Medulla oblongata (tissue), 1 donor: ENCODE measurements around the gene APMAP.
A peak's percentile ranks its signal among the peaks of the same experiment; 100 is the strongest.
"Not testable (repeated sequence)": the region's sequence is repeated elsewhere in the genome, so short reads cannot be mapped to it uniquely, and the experiment has no call there.

ENCODE experiments used
- DNase-seq: peaks from one replicate; pipeline ENCODE4 v3.0.0-alpha.2; 2015; ENCODE audit errors: extremely low spot score

Gene APMAP

GRCh38 chr20:25008388-25009217, 16.1 kb upstream of the APMAP start:
- DNase-seq, result no peak

GRCh38 chr20:25007491-25008305, 15.1 kb upstream of the APMAP start:
- no peak for DNase-seq

- DNase-seq, result no peak
Observed at GRCh38 chr20:25006431-25007167, 14.0 kb upstream of the APMAP start.

- no peak for DNase-seq
Observed at GRCh38 chr20:25005661-25006060, 13.1 kb upstream of the APMAP start.

- peak; percentile 58 for DNase-seq
Observed at GRCh38 chr20:25005220-25005619, 12.7 kb upstream of the APMAP start.

GRCh38 chr20:25003002-25003401, 10.5 kb upstream of the APMAP start:
- no peak for DNase-seq

GRCh38 chr20:25001323-25001722, 8.8 kb upstream of the APMAP start:
- not testable (repeated sequence) for DNase-seq

GRCh38 chr20:25000268-25000801, 7.8 kb upstream of the APMAP start:
- DNase-seq, result peak; percentile 59

- no peak for DNase-seq
Observed at GRCh38 chr20:24999568-24999967, 7.0 kb upstream of the APMAP start.

- peak; percentile 56 for DNase-seq
Observed at GRCh38 chr20:24998631-24999445, 6.3 kb upstream of the APMAP start.

- no peak for DNase-seq
Observed at GRCh38 chr20:24998121-24998520, 5.6 kb upstream of the APMAP start.

- DNase-seq, result no peak
Observed at GRCh38 chr20:24996449-24997377, 4.2 kb upstream of the APMAP start.

- DNase-seq, result peak; percentile 32
Observed at GRCh38 chr20:24995741-24996448, 3.3 kb upstream of the APMAP start.

- DNase-seq, result peak; percentile 97
Observed at GRCh38 chr20:24994470-24995368, 2.2 kb upstream of the APMAP start.

GRCh38 chr20:24994186-24994465, 1.6 kb upstream of the APMAP start:
- no peak for DNase-seq

GRCh38 chr20:24993337-24994185, 1.0 kb upstream of the APMAP start:
- DNase-seq, result peak; percentile 82

- peak; percentile 43 for DNase-seq
Observed at GRCh38 chr20:24991897-24992486, 559 bp downstream of the APMAP start.
